HCT116 (cell line): ENCODE measurements around the gene KCND3. TPM values are rescaled to one million over a fixed set of nuclear protein-coding genes. Genes with fewer than 3 reads are reported as not detected.

ENCODE experiments used
- ATAC-seq: fragments of 200-7000 bp; cut with Tn5 transposase; 2 replicates; pipeline ENCODE4 v1.9.1; 2020; ENCODE audit warnings: mild to moderate bottlenecking, moderate library complexity
- BruUV-seq: library from RNA; stranded (reverse); fragments of 400-500 nt; replicated peaks from 2 replicates; lab custom pipeline; 2021; lab: Mats Ljungman, UMichigan
- CTCF ChIA-PET: fragments of 300-600 bp; sonication (Branson Sonifier 250); formaldehyde crosslinking; loops from one replicate; lab custom pipeline; 2021; ENCODE audit warnings: antibody characterized with exemption; lab: Charles Lee
- POLR2A ChIA-PET: fragments of 300-600, 350-600 bp; sonication (Branson Sonifier 250); formaldehyde crosslinking; loops from one replicate; lab custom pipeline; 2021; ENCODE audit warnings: antibody characterized with exemption; lab: Charles Lee
- RAD21 ChIA-PET, 2 experiments: fragments of 300-600 bp; sonication (Branson Sonifier 250); formaldehyde crosslinking; loops; one replicate each; lab custom pipeline; 2023; ENCODE audit warnings: low total read pairs in 2 of 2; ENCODE audit not compliant: uncharacterized antibody in 2 of 2, unreplicated experiment in 2 of 2, low non-redundant PET in 1 of 2; lab: Charles Lee
- DNase-seq: peaks from one replicate; pipeline ENCODE4 v3.0.0-alpha.2; 2010; ENCODE audit warnings: low read depth, low spot score
- H2AFZ ChIP-seq: fragments of 200-600 bp; shearing (Covaris generic), sonication (generic); 2 replicates; pipeline ENCODE4 v1.6.1; 2017; ENCODE audit warnings: low read depth, mixed run types, mixed read lengths, antibody characterized with exemption, low read length; ENCODE audit not compliant: poor library complexity, severe bottlenecking
- H3K27ac ChIP-seq: 2 replicates; pipeline ENCODE4 v1.5.1; 2012; ENCODE audit warnings: low read depth, low read length
- H3K27me3 ChIP-seq: fragments of 200-600 bp; sonication (generic); 2 replicates; pipeline ENCODE4 v1.6.1; 2016; ENCODE audit warnings: mixed run types, low read length, mixed read lengths; ENCODE audit not compliant: insufficient read depth
- H3K36me3 ChIP-seq, 2 experiments: fragments of 200-500 bp in 1 of 2; fragments of 200-600 bp in 1 of 2; sonication (Bioruptor generic) in 1 of 2; sonication (generic) in 1 of 2; 2 replicates each; pipeline versions ENCODE4 v1.5.1 to v1.6.1; 2014 to 2016; ENCODE audit warnings: low read length in 2 of 2, inconsistent platforms in 1 of 2, mixed read lengths in 1 of 2, mixed run types in 1 of 2; ENCODE audit not compliant: insufficient read depth in 2 of 2, control insufficient read depth in 1 of 2
- H3K4me1 ChIP-seq, 2 experiments: fragments of 200-600 bp in 1 of 2; sonication (generic) in 1 of 2; 2 replicates each; pipeline versions ENCODE4 v1.5.1 to v1.6.1; 2012 to 2017; ENCODE audit warnings: low read length in 2 of 2, inconsistent platforms in 1 of 2, mild to moderate bottlenecking in 1 of 2, mixed read lengths in 1 of 2, mixed run types in 1 of 2, moderate library complexity in 1 of 2; ENCODE audit not compliant: insufficient read depth in 2 of 2, control insufficient read depth in 1 of 2
- H3K4me2 ChIP-seq: fragments of 200-600 bp; sonication (generic); 2 replicates; pipeline ENCODE4 v1.6.1; 2017; ENCODE audit warnings: mixed run types, low read length, mixed read lengths
- H3K4me3 ChIP-seq, 2 experiments: fragments of 200-600 bp in 1 of 2; sonication (generic) in 1 of 2; replicated peaks in 1 of 2; 2 replicates each; pipeline ENCODE4 v1.5.1; 2011 to 2016; ENCODE audit warnings: low read length in 2 of 2, control low read depth in 1 of 2, low read depth in 1 of 2, mild to moderate bottlenecking in 1 of 2, mixed read lengths in 1 of 2, mixed run types in 1 of 2
- H3K79me2 ChIP-seq: fragments of 200-600 bp; sonication (generic); 2 replicates; pipeline ENCODE4 v1.6.1; 2017; ENCODE audit warnings: mild to moderate bottlenecking, mixed run types, low read length, moderate library complexity, mixed read lengths; ENCODE audit not compliant: insufficient read depth
- H3K9ac ChIP-seq: fragments of 200-600 bp; sonication (generic); 2 replicates; pipeline ENCODE4 v1.6.1; 2016; ENCODE audit warnings: low read length, mixed read lengths
- H3K9me2 ChIP-seq: fragments of 200-600 bp; sonication (generic), shearing (Covaris generic); 2 replicates; pipeline ENCODE4 v1.6.1; 2017; ENCODE audit warnings: mixed run types, mild to moderate bottlenecking, moderate library complexity; ENCODE audit not compliant: insufficient read depth
- H3K9me3 ChIP-seq, 2 experiments: fragments of 200-500 bp in 1 of 2; fragments of 200-600 bp in 1 of 2; sonication (Bioruptor generic) in 1 of 2; sonication (generic) in 1 of 2; 2 replicates each; pipeline ENCODE4 v1.6.1; 2014 to 2017; ENCODE audit warnings: low read length in 2 of 2, mixed read lengths in 2 of 2, inconsistent platforms in 1 of 2, low read depth in 1 of 2, mild to moderate bottlenecking in 1 of 2, mixed run types in 1 of 2, moderate library complexity in 1 of 2; ENCODE audit not compliant: control insufficient read depth in 1 of 2, insufficient read depth in 1 of 2
- H4K20me1 ChIP-seq: fragments of 200-600 bp; sonication (generic), shearing (Covaris generic); 2 replicates; pipeline ENCODE4 v1.6.1; 2017; ENCODE audit warnings: mixed run types, mild to moderate bottlenecking, moderate library complexity; ENCODE audit not compliant: insufficient read depth
- CBX3 ChIP-seq: IDR thresholded peaks from 2 replicates; pipeline ENCODE4 v1.6.1; 2012; ENCODE audit warnings: low read depth
- CEBPB ChIP-seq: IDR thresholded peaks from 2 replicates; pipeline ENCODE4 v1.6.1; 2012; ENCODE audit warnings: low read depth
- EZH2 ChIP-seq: fragments of 200-600 bp; sonication (generic); IDR thresholded peaks from 2 replicates; pipeline ENCODE4 v1.6.1; 2017; ENCODE audit warnings: antibody characterized with exemption, mixed run types
- FOSL1 ChIP-seq: IDR thresholded peaks from 2 replicates; pipeline ENCODE4 v1.6.1; 2012; ENCODE audit warnings: low read depth
- JUND ChIP-seq: IDR thresholded peaks from 2 replicates; pipeline ENCODE4 v1.6.1; 2012
- MAX ChIP-seq: IDR thresholded peaks from 2 replicates; pipeline ENCODE4 v1.6.1; 2012
- POLR2AphosphoS5 ChIP-seq: IDR thresholded peaks from 2 replicates; pipeline ENCODE4 v1.6.1; 2011; ENCODE audit warnings: mild to moderate bottlenecking, low read depth, low read length, moderate library complexity
- RAD21 ChIP-seq: IDR thresholded peaks from 2 replicates; pipeline ENCODE4 v1.6.1; 2012; ENCODE audit warnings: low read depth, mild to moderate bottlenecking
- SIN3A ChIP-seq: IDR thresholded peaks from 2 replicates; pipeline ENCODE4 v1.6.1; 2012; ENCODE audit warnings: low read depth
- SP1 ChIP-seq: IDR thresholded peaks from 2 replicates; pipeline ENCODE4 v1.6.1; 2012; ENCODE audit warnings: low read depth
- SRF ChIP-seq: IDR thresholded peaks from 2 replicates; pipeline ENCODE4 v1.6.1; 2012; ENCODE audit warnings: low read depth
- TCF7L2 ChIP-seq: IDR thresholded peaks from 2 replicates; pipeline ENCODE4 v1.7.0; 2011; ENCODE audit warnings: borderline replicate concordance, inconsistent platforms; ENCODE audit not compliant: insufficient read depth, insufficient read length; ENCODE audit errors: extremely low read depth
- intact Hi-C: fragments of 100-400 bp; cut with micrococcal nuclease; formaldehyde crosslinking; loops from 2 replicates; pipeline ENCODE4 v1.10.0; 2022
- total RNA-seq: library from RNA; stranded (reverse); gene quantifications from one replicate; pipeline ENCODE4 v1.2.1, GENCODE V29; 2021; ENCODE audit not compliant: unreplicated experiment
- TF ChIP-seq, protein P1 (sequence below): IDR thresholded peaks from 2 replicates; pipeline ENCODE4 v1.6.1; 2012
- TF ChIP-seq, protein P2 (sequence below): IDR thresholded peaks from 2 replicates; pipeline ENCODE4 v1.6.1; 2012; ENCODE audit warnings: low read depth

Gene KCND3
- total RNA-seq, 1 experiment from 2014 or later: 0.44 TPM

- H2AFZ ChIP-seq: no peak overlapping the region
- H3K27ac ChIP-seq: no peak overlapping the region
- no peak overlapping the region for H3K4me3 ChIP-seq
- H3K9me3 ChIP-seq: no peaks in the 10 kb centered on the region
- H3K4me1 ChIP-seq: no peaks in the 10 kb centered on the region
- no peaks in the 10 kb centered on the region for H4K20me1 ChIP-seq
- no peak overlapping the region for H3K9ac ChIP-seq
- H3K79me2 ChIP-seq: no peaks in the 10 kb centered on the region
- H3K36me3 ChIP-seq: no peaks in the 10 kb centered on the region
- BruUV-seq: no TSS peak
- CTCF ChIA-PET: no interaction called here
- no peak overlapping the region for H3K4me2 ChIP-seq
- H3K9me2 ChIP-seq: no peaks in the 10 kb centered on the region
- intact Hi-C loops: no loop called here
- no peak for DNase-seq
- POLR2A ChIA-PET: no interaction called here
- RAD21 ChIA-PET: no interaction called here
- ATAC-seq: no peak
- peaks cover 81% of the 10 kb centered on the region for H3K27me3 ChIP-seq
- TF ChIP-seq MAX: no peak
- TF ChIP-seq TCF7L2: no peak
- TF ChIP-seq RAD21: no peak
- TF ChIP-seq SRF: no peak
- no peak for TF ChIP-seq SIN3A
- TF ChIP-seq, protein P1, sequence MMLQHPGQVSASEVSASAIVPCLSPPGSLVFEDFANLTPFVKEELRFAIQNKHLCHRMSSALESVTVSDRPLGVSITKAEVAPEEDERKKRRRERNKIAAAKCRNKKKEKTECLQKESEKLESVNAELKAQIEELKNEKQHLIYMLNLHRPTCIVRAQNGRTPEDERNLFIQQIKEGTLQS: no peak
- no peak for TF ChIP-seq SP1
- no peak for TF ChIP-seq JUND
- TF ChIP-seq POLR2AphosphoS5: no peak
- TF ChIP-seq CBX3: no peak
- no peak for TF ChIP-seq EZH2
- no peak for TF ChIP-seq FOSL1
- TF ChIP-seq, all 23 proteins: peak for 0
Measured at GRCh38 chr1:111968511-111968910, 21.0 kb downstream of the KCND3 start.

DNA sequence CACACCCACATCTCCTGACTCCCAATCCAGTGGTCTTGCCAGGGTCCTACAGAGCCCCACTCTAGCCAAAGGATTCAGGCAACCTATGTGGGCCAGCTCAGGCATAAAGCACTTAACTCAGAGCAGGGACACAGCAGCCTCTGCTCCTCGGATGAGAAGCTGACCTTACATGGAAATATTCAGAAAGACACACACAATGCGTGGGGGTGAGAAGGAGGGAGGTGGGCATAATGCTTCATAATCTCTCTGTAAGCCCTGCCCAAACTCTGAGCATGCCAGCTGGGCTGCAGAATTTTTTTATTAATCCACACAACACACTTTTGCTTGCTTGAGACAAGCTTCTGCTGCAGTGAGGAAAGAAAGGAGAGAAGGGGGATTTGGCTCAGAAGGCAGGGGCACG is 21.6 kb downstream of the KCND3 start:
- BruUV-seq: no TSS peak
- Histone ChIP-seq H3K27me3 (peaks cover 81% of the 10 kb centered on the region), H3K4me1 (no peaks in the 10 kb centered on the region), H3K9me3 (no peaks in the 10 kb centered on the region), H3K9me2 (no peaks in the 10 kb centered on the region), H2AFZ (no peak overlapping the region), H3K9ac (no peak overlapping the region), H3K4me3 (no peak overlapping the region), H3K36me3 (no peaks in the 10 kb centered on the region), H4K20me1 (no peaks in the 10 kb centered on the region), H3K4me2 (no peak overlapping the region), H3K79me2 (no peaks in the 10 kb centered on the region), H3K27ac (no peak overlapping the region)
- ChIA-PET CTCF (no interaction called here), RAD21 (no interaction called here), POLR2A (no interaction called here)
- no peak for DNase-seq
- TF ChIP-seq, protein P2, sequence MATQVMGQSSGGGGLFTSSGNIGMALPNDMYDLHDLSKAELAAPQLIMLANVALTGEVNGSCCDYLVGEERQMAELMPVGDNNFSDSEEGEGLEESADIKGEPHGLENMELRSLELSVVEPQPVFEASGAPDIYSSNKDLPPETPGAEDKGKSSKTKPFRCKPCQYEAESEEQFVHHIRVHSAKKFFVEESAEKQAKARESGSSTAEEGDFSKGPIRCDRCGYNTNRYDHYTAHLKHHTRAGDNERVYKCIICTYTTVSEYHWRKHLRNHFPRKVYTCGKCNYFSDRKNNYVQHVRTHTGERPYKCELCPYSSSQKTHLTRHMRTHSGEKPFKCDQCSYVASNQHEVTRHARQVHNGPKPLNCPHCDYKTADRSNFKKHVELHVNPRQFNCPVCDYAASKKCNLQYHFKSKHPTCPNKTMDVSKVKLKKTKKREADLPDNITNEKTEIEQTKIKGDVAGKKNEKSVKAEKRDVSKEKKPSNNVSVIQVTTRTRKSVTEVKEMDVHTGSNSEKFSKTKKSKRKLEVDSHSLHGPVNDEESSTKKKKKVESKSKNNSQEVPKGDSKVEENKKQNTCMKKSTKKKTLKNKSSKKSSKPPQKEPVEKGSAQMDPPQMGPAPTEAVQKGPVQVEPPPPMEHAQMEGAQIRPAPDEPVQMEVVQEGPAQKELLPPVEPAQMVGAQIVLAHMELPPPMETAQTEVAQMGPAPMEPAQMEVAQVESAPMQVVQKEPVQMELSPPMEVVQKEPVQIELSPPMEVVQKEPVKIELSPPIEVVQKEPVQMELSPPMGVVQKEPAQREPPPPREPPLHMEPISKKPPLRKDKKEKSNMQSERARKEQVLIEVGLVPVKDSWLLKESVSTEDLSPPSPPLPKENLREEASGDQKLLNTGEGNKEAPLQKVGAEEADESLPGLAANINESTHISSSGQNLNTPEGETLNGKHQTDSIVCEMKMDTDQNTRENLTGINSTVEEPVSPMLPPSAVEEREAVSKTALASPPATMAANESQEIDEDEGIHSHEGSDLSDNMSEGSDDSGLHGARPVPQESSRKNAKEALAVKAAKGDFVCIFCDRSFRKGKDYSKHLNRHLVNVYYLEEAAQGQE: no peak
- no peak for TF ChIP-seq CEBPB
- ATAC-seq: no peak
- intact Hi-C loops: no loop called here
